Stomach smooth muscle (tissue), 2 donors: ENCODE data around the gene AHDC1.

ENCODE experiments used
- H3K27ac ChIP-seq: one replicate; pipeline ENCODE4 v1.7.0; 2013; ENCODE audit warnings: mild to moderate bottlenecking, low read length, inconsistent platforms
- H3K27me3 ChIP-seq, 2 donors: one replicate each; pipeline ENCODE4 v1.7.0; 2013; ENCODE audit warnings: low read length in 2 of 2; ENCODE audit not compliant: insufficient read depth in 2 of 2, control insufficient read depth in 1 of 2
- H3K36me3 ChIP-seq, 2 donors: one replicate each; pipeline ENCODE4 v1.7.0; 2013; ENCODE audit warnings: low read length in 2 of 2; ENCODE audit not compliant: control insufficient read depth in 2 of 2, insufficient read depth in 2 of 2
- H3K4me1 ChIP-seq: one replicate; pipeline ENCODE4 v1.7.0; 2013; ENCODE audit warnings: low read length; ENCODE audit not compliant: control insufficient read depth, insufficient read depth
- H3K4me3 ChIP-seq, 2 donors: one replicate each; pipeline ENCODE4 v1.7.0; 2013; ENCODE audit warnings: low read length in 2 of 2
- H3K9ac ChIP-seq, 2 donors: one replicate each; pipeline ENCODE4 v1.7.0; 2013; ENCODE audit warnings: low read length in 2 of 2, mild to moderate bottlenecking in 1 of 2
- H3K9me3 ChIP-seq, 2 donors: one replicate each; pipeline ENCODE4 v1.7.0; 2013; ENCODE audit warnings: low read length in 2 of 2; ENCODE audit not compliant: control insufficient read depth in 2 of 2
- donor health status: healthy.
- donor health status: Pancreatic carcinoma.

AHDC1 gene

GRCh38 chr1:27588256-27589232 lies 15.4 kb downstream of the AHDC1 start:
- H3K36me3 ChIP-seq = peaks cover 0 to 6% of the 10 kb centered on the region in 2 donors
- no peaks in the 10 kb centered on the region for H3K27me3 ChIP-seq
- H3K9me3 ChIP-seq = no peaks in the 10 kb centered on the region
- peaks cover 78% of the 10 kb centered on the region for H3K4me1 ChIP-seq
- peak overlapping the region in 1 of 2 donors; percentile 21 for H3K9ac ChIP-seq
- no peak overlapping the region for H3K4me3 ChIP-seq
- peak overlapping the region; percentile 69 for H3K27ac ChIP-seq

DNA sequence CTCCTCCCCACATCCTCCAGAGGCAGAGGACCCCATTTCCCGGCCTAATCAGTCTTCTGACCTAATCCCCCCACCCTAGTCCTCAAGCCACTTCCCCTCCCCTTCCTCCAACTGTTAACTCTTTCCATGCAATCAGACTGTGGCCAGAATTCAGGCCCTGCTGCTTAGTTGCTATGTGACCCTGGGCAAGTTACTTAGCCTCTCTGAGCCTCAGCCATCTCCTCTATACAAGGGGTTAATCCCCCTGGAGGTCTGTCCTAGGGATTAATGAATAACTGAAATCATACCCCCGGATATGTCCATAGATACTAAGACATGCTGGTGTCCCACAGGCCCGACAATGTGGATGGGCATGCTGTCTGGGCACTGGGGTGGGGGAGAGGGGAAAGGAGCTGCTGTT lies 18.3 kb downstream of the AHDC1 start:
- H3K9me3 ChIP-seq = no peaks in the 10 kb centered on the region
- peak overlapping the region; percentile 13 to 27 for H3K9ac ChIP-seq
- H3K27ac ChIP-seq = peak overlapping the region; percentile 41
- H3K27me3 ChIP-seq = no peaks in the 10 kb centered on the region
- H3K4me1 ChIP-seq = peaks cover 60% of the 10 kb centered on the region
- H3K36me3 ChIP-seq = peaks cover 5 to 6% of the 10 kb centered on the region in 2 donors
- no peak overlapping the region for H3K4me3 ChIP-seq

- no peaks in the 10 kb centered on the region for H3K9me3 ChIP-seq
- H3K27me3 ChIP-seq = no peaks in the 10 kb centered on the region
- no peak overlapping the region for H3K27ac ChIP-seq
- H3K4me3 ChIP-seq = no peak overlapping the region
- H3K9ac ChIP-seq = no peak overlapping the region
- H3K36me3 ChIP-seq = peaks cover 5 to 6% of the 10 kb centered on the region in 2 donors
- H3K4me1 ChIP-seq = peaks cover 52% of the 10 kb centered on the region
These were observed 19.5 kb downstream of the AHDC1 start for GRCh38 chr1:27584453-27584852.

DNA sequence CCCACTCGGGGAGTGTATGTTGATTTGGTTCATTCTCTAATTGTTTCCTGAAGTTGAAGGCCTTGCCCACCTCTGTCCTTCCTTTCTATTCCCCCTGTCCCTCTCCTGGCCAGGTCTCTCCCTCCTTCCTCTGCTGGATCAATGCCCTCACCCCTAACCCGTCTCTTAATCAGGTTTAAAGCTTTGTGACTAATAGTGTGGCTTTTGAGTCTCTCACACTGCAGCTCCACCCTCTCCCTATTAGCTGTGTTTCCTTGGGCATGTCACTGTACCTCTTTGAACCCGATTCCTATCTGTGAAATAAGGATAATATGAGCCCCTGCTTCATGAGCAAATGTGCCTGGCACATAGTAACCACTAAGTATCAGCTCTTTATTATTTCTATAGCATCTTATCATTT lies 20.5 kb downstream of the AHDC1 start:
- Histone ChIP-seq H3K4me1 (peaks cover 44% of the 10 kb centered on the region), H3K27me3 (no peaks in the 10 kb centered on the region), H3K36me3 (peaks cover 5% of the 10 kb centered on the region in 2 donors), H3K4me3 (no peak overlapping the region), H3K9ac (no peak overlapping the region), H3K27ac (no peak overlapping the region), H3K9me3 (no peaks in the 10 kb centered on the region)

- Histone ChIP-seq H3K9me3 (no peaks in the 10 kb centered on the region), H3K9ac (no peak overlapping the region), H3K27ac (peak overlapping the region; percentile 37), H3K36me3 (peaks cover 0 to 5% of the 10 kb centered on the region in 2 donors), H3K27me3 (no peaks in the 10 kb centered on the region), H3K4me1 (peaks cover 40% of the 10 kb centered on the region), H3K4me3 (no peak overlapping the region)
These were observed 22.1 kb downstream of the AHDC1 start for GRCh38 chr1:27581823-27582243.

DNA sequence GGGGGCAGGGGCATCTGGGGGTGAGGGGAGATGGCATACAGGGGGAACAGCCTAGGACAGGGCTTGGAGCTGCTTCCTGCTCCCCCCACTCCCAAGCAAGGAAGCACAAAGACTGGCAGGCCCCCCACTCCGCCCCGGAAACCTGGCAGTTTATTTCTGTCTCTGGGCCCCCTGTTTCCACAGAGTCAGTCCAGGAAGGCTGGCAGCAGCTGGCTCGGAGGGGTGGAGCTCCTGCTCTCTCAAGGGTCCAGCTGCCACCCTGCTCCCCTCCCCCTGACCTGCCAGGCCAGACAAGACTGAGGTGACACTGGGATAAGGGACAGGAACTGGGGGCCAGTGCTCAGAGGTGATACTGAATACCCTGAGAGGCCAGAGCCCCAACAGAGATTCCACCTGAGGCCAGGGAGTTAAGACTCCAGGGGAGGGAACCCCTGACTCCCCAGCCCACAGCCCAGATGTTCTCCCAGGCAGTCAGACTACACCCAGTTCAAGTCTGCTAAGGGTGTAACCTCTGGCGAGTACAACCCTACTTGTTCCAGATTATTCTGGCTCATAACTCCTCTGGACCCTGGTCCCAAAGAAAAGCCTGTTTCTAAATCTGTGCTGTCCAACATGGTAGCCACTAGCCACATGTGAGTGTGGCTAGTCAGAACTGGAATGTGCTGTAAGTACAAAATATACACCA lies 26.3 kb downstream of the AHDC1 start:
- H3K27ac ChIP-seq = peak overlapping the region; percentile 76
- H3K4me3 ChIP-seq = no peak overlapping the region
- H3K9me3 ChIP-seq = no peaks in the 10 kb centered on the region
- H3K27me3 ChIP-seq = no peaks in the 10 kb centered on the region
- no peak overlapping the region for H3K9ac ChIP-seq
- peaks cover 2 to 3% of the 10 kb centered on the region in 2 donors for H3K36me3 ChIP-seq
- peaks cover 63% of the 10 kb centered on the region for H3K4me1 ChIP-seq

- no peaks in the 10 kb centered on the region for H3K27me3 ChIP-seq
- H3K4me3 ChIP-seq = peak overlapping the region in 1 of 2 donors; percentile 67
- H3K4me1 ChIP-seq = peaks cover 69% of the 10 kb centered on the region
- H3K9ac ChIP-seq = peak overlapping the region in 1 of 2 donors; percentile 8
- H3K27ac ChIP-seq = peak overlapping the region; percentile 76
- H3K9me3 ChIP-seq = no peaks in the 10 kb centered on the region
- peaks cover 0 to 2% of the 10 kb centered on the region in 2 donors for H3K36me3 ChIP-seq
These were observed 27.1 kb downstream of the AHDC1 start for GRCh38 chr1:27576806-27577227.

DNA sequence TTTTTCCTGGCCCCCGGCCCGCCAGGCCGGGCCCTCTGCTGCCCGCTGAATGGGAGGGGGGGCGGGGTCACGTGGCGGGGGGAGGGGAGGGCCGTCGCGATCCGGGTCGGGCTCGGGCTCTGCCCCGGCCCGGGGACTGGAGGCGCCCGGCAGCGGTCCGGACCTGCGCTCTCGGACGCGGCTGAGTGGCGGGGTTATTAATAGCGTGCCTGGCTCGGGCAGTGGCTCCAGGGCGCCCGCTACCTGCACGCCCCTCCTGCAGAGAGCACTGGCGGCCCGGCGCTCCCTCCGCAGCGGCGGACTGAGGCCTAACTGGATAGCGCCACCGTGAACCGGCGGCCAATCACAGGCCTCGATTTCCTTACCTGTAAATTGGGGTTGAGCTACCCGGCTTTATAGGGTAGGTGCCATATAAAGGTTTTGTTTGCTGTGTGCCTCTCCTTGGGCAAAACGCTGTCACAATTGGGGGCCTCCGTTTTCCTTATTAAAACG lies 28.1 kb downstream of the AHDC1 start:
- Histone ChIP-seq H3K27me3 (no peaks in the 10 kb centered on the region), H3K27ac (peak overlapping the region; percentile 76), H3K9me3 (no peaks in the 10 kb centered on the region), H3K9ac (peak overlapping the region; percentile 13 to 55), H3K36me3 (peaks cover 0 to 2% of the 10 kb centered on the region in 2 donors), H3K4me3 (peak overlapping the region; percentile 44 to 69), H3K4me1 (peaks cover 76% of the 10 kb centered on the region)

DNA sequence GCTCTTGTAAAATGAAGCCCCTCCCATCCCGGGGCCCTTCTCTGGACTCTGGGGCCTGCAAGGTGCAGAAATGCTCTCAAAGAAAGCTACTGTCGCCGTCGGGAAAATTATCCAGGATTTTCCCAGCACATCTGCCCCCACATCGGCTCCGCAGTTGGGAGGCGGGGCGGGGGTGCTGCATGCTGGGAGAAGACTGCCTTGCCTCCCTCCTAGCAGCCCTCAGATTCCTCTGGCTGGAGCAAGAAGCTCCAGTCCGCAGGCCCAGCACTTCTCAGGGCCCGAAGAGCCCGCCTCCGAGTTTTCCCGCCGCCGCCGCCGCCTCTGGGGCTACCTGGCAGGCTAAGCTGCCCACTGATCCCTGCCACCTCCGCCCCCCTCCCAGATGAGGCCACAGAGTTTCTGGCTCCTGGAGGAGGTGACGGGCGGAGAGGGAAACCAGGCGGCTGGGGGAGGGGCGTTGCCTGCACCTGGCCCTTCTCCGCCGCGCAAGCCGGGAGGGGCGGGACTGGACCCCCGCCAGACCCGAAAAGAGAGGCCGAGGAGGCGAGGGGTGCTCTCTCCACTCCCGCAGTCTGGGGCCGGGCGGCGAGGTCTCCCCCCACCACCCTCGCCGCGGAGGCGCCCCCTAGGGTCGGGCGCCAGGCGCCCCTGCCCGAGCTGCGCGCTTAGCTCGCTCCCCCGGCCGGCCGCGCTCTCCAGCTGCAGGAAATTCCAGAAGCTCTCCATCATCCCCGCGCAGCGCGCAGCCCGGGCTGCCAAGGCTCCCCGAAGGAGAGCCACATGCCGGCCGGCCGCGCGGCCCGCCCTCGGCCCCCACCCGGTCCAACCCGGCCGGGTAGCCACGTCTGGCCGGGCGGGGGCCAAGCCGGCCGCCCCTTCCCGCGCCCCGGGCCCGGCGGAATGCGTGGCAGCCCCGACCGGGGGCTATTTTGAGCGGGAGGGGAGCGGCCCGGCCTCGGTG lies 28.8 kb downstream of the AHDC1 start:
- peak overlapping the region; percentile 59 to 66 for H3K9ac ChIP-seq

More for the DNA sequence above, 28.8 kb downstream of the AHDC1 start:
- Histone ChIP-seq H3K4me3 (peak overlapping the region; percentile 40 to 69), H3K27me3 (no peaks in the 10 kb centered on the region), H3K9me3 (no peaks in the 10 kb centered on the region), H3K4me1 (peaks cover 83% of the 10 kb centered on the region), H3K36me3 (peaks cover 0 to 2% of the 10 kb centered on the region in 2 donors), H3K27ac (peak overlapping the region; percentile 94)
